Endothelial cell (in vitro differentiated cells): ENCODE results near the gene RPUSD1. TPM values are rescaled to one million over a fixed set of nuclear protein-coding genes. Genes with fewer than 3 reads are reported as not detected.

Experiments used
- DNase-seq: peaks from one replicate; pipeline ENCODE4 v3.0.0; 2021; ENCODE audit warnings: low spot score
- H3K27ac Mint-ChIP-seq: one replicate; pipeline ENCODE4 v1.8.0; 2021; ENCODE audit warnings: mixed read lengths, inconsistent platforms; ENCODE audit not compliant: unreplicated experiment
- H3K27me3 Mint-ChIP-seq: one replicate; pipeline ENCODE4 v1.8.0; 2021; ENCODE audit warnings: mild to moderate bottlenecking, moderate library complexity, mixed read lengths, inconsistent platforms; ENCODE audit not compliant: unreplicated experiment
- H3K36me3 Mint-ChIP-seq: one replicate; pipeline ENCODE4 v1.8.0; 2021; ENCODE audit warnings: mild to moderate bottlenecking, low read depth, mixed read lengths, inconsistent platforms; ENCODE audit not compliant: unreplicated experiment
- H3K4me1 Mint-ChIP-seq: one replicate; pipeline ENCODE4 v1.8.0; 2021; ENCODE audit warnings: mild to moderate bottlenecking, mixed read lengths, inconsistent platforms; ENCODE audit not compliant: unreplicated experiment
- H3K4me3 Mint-ChIP-seq: one replicate; pipeline ENCODE4 v1.8.0; 2021; ENCODE audit warnings: mild to moderate bottlenecking, mixed read lengths, inconsistent platforms; ENCODE audit not compliant: unreplicated experiment
- H3K9me3 Mint-ChIP-seq: one replicate; pipeline ENCODE4 v1.8.0; 2021; ENCODE audit warnings: mixed read lengths, inconsistent platforms; ENCODE audit not compliant: unreplicated experiment
- CTCF ChIP-seq: fragments of 200-600 bp; sonication (generic); IDR thresholded peaks from one replicate; pipeline ENCODE4 v1.5.0; 2021; ENCODE audit warnings: antibody characterized with exemption; ENCODE audit not compliant: unreplicated experiment
- total RNA-seq: library from RNA; stranded (reverse); fragmentation: NEBNext Ultra II Directional; extraction: Animal tissue kit (Norgen Biotek cat#: 25700); gene quantifications from one replicate; pipeline ENCODE4 v1.2.1, GENCODE V29; 2021; ENCODE audit not compliant: unreplicated experiment

Gene RPUSD1
- total RNA-seq, 1 donor from 2014 or later: 27.6 TPM

- Mint-ChIP-seq H3K9me3 (no peaks in the 10 kb centered on the region), H3K27ac (no peak overlapping the region), H3K36me3 (no peaks in the 10 kb centered on the region), H3K4me1 (no peaks in the 10 kb centered on the region), H3K27me3 (peaks cover 11% of the 10 kb centered on the region), H3K4me3 (no peak overlapping the region)
- no peak for TF ChIP-seq CTCF
- DNase-seq: no peak
Observed at GRCh38 chr16:769184-769784, 18.9 kb downstream of the RPUSD1 start.

- no peaks in the 10 kb centered on the region for H3K4me1 Mint-ChIP-seq
- peaks cover 7% of the 10 kb centered on the region for H3K27me3 Mint-ChIP-seq
- TF ChIP-seq CTCF: no peak
- no peaks in the 10 kb centered on the region for H3K9me3 Mint-ChIP-seq
- DNase-seq: no peak
- H3K36me3 Mint-ChIP-seq: no peaks in the 10 kb centered on the region
- H3K27ac Mint-ChIP-seq: no peak overlapping the region
- no peak overlapping the region for H3K4me3 Mint-ChIP-seq
Observed at GRCh38 chr16:768428-768827, 19.8 kb downstream of the RPUSD1 start.

- Mint-ChIP-seq H3K9me3 (no peaks in the 10 kb centered on the region), H3K27me3 (peaks cover 7% of the 10 kb centered on the region), H3K4me3 (no peak overlapping the region), H3K4me1 (no peaks in the 10 kb centered on the region), H3K36me3 (no peaks in the 10 kb centered on the region), H3K27ac (no peak overlapping the region)
- no peak for DNase-seq
- no peak for TF ChIP-seq CTCF
Observed at GRCh38 chr16:767743-768235, 20.4 kb downstream of the RPUSD1 start.

- H3K9me3 Mint-ChIP-seq: no peaks in the 10 kb centered on the region
- H3K4me1 Mint-ChIP-seq: no peaks in the 10 kb centered on the region
- no peak for TF ChIP-seq CTCF
- H3K27ac Mint-ChIP-seq: no peak overlapping the region
- no peaks in the 10 kb centered on the region for H3K36me3 Mint-ChIP-seq
- no peak overlapping the region for H3K4me3 Mint-ChIP-seq
- H3K27me3 Mint-ChIP-seq: peaks cover 7% of the 10 kb centered on the region
- no peak for DNase-seq
Observed at GRCh38 chr16:766820-767640, 21.2 kb downstream of the RPUSD1 start.
